ENCODE measurements around the gene PLCB1. TPM values are rescaled to one million over a fixed set of nuclear protein-coding genes. Genes with fewer than 3 reads are reported as not detected.

Gene PLCB1
- polyA plus RNA-seq, 1 experiment: 13.5 TPM

DNA sequence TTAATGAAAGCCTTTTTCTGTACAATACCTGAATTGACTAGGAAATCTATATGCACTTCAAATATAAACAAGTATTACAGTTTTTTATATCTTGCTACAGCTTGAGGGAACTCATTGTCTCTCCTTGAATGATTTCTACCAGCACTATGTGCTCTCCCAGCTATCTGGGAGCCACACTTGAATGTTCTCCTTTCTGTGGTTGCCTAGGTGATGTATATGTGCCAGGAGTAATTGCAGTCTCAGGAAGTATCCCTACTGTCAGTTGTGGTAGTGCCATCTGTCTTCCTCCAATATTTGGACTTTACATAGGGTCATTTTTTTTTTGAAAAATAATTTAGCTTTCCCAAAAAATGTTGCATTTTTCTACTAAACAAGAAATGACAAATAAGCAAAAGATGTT lies 648.8 kb downstream of the PLCB1 start:
- H3K27me3 ChIP-seq (ENCODE audit: control insufficient read depth, insufficient read depth, low read length): no peaks in the 10 kb centered on the region
- no peak for DNase-seq (ENCODE audit: low read depth)
- H3K4me3 ChIP-seq (ENCODE audit: low read depth, low read length): no peak overlapping the region
- ChIA-PET POLR2A (no interaction called here), CTCF (interaction anchor here (1.3 to 5.1 kb wide), 3 partner anchors 10 to 578 kb away, joined by 4 to 24 read pairs (median 5); no protein-coding TSS in a partner anchor)
- no peaks in the 10 kb centered on the region for H3K36me3 ChIP-seq (ENCODE audit: control insufficient read depth, insufficient read depth, low read length)
- TF ChIP-seq, protein P1, sequence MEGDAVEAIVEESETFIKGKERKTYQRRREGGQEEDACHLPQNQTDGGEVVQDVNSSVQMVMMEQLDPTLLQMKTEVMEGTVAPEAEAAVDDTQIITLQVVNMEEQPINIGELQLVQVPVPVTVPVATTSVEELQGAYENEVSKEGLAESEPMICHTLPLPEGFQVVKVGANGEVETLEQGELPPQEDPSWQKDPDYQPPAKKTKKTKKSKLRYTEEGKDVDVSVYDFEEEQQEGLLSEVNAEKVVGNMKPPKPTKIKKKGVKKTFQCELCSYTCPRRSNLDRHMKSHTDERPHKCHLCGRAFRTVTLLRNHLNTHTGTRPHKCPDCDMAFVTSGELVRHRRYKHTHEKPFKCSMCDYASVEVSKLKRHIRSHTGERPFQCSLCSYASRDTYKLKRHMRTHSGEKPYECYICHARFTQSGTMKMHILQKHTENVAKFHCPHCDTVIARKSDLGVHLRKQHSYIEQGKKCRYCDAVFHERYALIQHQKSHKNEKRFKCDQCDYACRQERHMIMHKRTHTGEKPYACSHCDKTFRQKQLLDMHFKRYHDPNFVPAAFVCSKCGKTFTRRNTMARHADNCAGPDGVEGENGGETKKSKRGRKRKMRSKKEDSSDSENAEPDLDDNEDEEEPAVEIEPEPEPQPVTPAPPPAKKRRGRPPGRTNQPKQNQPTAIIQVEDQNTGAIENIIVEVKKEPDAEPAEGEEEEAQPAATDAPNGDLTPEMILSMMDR (IDR thresholded peaks at IDR 0.05; ENCODE audit: insufficient read depth, low read depth, low read length): no peak

DNA sequence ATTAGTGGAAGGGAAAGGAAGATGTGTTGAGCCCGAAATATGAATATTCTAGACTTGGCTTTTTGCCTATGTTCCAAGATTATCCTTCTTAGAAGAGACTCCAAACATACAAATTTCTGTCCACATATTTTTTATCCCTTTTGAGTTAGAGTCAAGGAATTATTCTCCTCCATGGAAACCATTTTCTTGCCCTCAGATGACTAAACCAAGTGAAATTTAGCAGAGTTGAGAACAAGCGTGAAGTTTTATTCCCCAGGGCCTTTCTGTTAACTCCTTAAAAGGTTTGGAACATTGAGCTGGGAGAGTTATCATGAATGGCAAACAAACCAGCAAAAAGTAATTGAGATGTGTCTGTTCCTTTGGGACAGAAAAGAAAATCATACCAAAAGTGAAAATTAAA lies 650.7 kb downstream of the PLCB1 start:
- Histone ChIP-seq H3K27me3 (ENCODE audit: control insufficient read depth, insufficient read depth, low read length) (no peaks in the 10 kb centered on the region), H3K4me3 (ENCODE audit: low read depth, low read length) (no peak overlapping the region), H3K36me3 (ENCODE audit: control insufficient read depth, insufficient read depth, low read length) (no peaks in the 10 kb centered on the region)
- ChIA-PET CTCF (interaction anchor here (0.9 to 5.1 kb wide), 2 partner anchors 8 to 32 kb away, joined by 4 to 24 read pairs; no protein-coding TSS in a partner anchor), POLR2A (no interaction called here)
- no peak for DNase-seq (ENCODE audit: low read depth)
- TF ChIP-seq, protein P1 (IDR thresholded peaks at IDR 0.05; ENCODE audit: insufficient read depth, low read depth, low read length): no peak

DNA sequence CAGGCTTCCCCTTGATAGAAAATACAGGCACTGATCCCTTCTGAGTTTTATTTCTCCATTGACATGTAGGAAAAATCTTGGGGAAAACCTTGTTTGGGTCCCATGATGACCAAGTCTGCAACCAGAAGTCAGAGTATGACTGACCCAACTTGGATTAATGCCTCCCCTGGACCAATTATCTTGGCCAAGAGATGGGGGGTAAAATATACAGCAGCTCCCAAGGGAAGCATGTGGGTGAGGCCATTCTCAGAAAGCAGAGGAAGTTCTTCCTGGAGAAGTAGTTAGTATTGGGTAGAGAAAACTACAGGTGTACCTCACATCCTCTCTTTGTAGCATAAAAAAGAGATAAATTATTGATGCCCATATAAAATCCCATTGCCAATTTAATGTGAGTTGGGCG lies 651.7 kb downstream of the PLCB1 start:
- H3K4me3 ChIP-seq (ENCODE audit: low read depth, low read length): no peak overlapping the region
- no peaks in the 10 kb centered on the region for H3K27me3 ChIP-seq (ENCODE audit: control insufficient read depth, insufficient read depth, low read length)
- TF ChIP-seq, protein P1 (IDR thresholded peaks at IDR 0.05; ENCODE audit: insufficient read depth, low read depth, low read length): no peak
- CTCF ChIA-PET: interaction anchor here (0.9 to 3.0 kb wide), 2 partner anchors 576 to 609 kb away, joined by 3 to 7 read pairs; no protein-coding TSS in a partner anchor
- no peaks in the 10 kb centered on the region for H3K36me3 ChIP-seq (ENCODE audit: control insufficient read depth, insufficient read depth, low read length)
- DNase-seq (ENCODE audit: low read depth): no peak
- POLR2A ChIA-PET: no interaction called here

DNA sequence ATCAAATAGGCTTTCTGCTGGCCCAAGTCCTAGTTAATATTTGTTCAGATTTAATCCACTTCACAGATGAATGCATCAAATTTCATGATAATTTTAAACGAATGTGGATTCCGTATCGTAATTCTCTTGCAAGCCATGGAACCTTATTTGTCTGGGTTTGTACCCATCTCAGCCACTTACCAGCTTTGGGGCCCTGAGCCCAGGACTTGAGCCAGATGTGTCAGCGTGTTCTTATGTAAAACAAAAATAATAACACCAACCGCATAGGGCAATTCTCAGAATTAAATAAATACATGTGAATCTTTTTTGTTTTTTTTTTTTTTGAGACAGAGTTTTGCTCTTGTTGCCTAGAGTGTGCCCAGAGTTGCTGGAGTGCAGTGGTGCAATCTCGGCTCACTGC lies 654.3 kb downstream of the PLCB1 start:
- CTCF ChIA-PET: interaction anchor here (1.6 to 3.0 kb wide), 2 partner anchors 26 to 607 kb away, joined by 6 to 7 read pairs; no protein-coding TSS in a partner anchor
- no peaks in the 10 kb centered on the region for H3K36me3 ChIP-seq (ENCODE audit: control insufficient read depth, insufficient read depth, low read length)
- TF ChIP-seq, protein P1 (IDR thresholded peaks at IDR 0.05; ENCODE audit: insufficient read depth, low read depth, low read length): no peak
- no peak overlapping the region for H3K4me3 ChIP-seq (ENCODE audit: low read depth, low read length)
- DNase-seq (ENCODE audit: low read depth): no peak
- no peaks in the 10 kb centered on the region for H3K27me3 ChIP-seq (ENCODE audit: control insufficient read depth, insufficient read depth, low read length)
- POLR2A ChIA-PET: no interaction called here

DNA sequence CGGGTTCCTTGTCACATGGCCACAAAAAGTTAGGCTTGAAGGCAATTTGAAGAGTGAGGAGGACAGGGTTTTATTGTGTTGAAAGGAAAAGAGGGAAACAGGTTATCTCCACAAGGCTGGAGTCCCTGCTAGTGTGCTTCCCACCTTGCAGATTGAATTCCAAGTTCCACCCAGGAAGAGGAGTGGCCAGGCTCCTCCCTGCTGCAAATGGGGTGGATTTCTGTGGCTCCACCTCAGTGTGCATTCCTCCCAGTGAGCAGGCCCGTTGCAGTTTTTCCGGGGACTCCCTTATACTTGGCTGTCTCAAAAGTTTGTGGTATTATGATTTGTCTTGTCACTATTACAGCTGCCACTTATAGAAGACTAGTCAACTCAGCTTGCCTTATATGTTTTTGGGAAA lies 655.0 kb downstream of the PLCB1 start:
- POLR2A ChIA-PET: no interaction called here
- Histone ChIP-seq H3K27me3 (ENCODE audit: control insufficient read depth, insufficient read depth, low read length) (no peaks in the 10 kb centered on the region), H3K36me3 (ENCODE audit: control insufficient read depth, insufficient read depth, low read length) (no peaks in the 10 kb centered on the region), H3K4me3 (ENCODE audit: low read depth, low read length) (no peak overlapping the region)
- TF ChIP-seq, protein P1 (IDR thresholded peaks at IDR 0.05; ENCODE audit: insufficient read depth, low read depth, low read length): no peak
- no peak for DNase-seq (ENCODE audit: low read depth)
- CTCF ChIA-PET: interaction anchor here (1.6 to 1.8 kb wide), 3 partner anchors 16 to 606 kb away, joined by 4 to 7 read pairs (median 6); no protein-coding TSS in a partner anchor

All from BJ (cell line).